Heart left ventricle (tissue), 13 donors: ENCODE measurements around the gene GPX7.

Experiments used
- CTCF ChIP-seq, 12 donors: fragments of 200-600 bp; sonication (generic) in 4 of 12; IDR thresholded peaks; one replicate each; pipeline versions ENCODE4 v1.5.0 to v1.8.0; 2018 to 2022; ENCODE audit warnings: antibody characterized with exemption in 12 of 12, mild to moderate bottlenecking in 5 of 12
- POLR2A ChIP-seq, 2 donors: fragments of 450-650 bp; IDR thresholded peaks; one replicate each; pipeline ENCODE4 v1.6.1; 2017; ENCODE audit warnings: antibody characterized with exemption in 2 of 2, mild to moderate bottlenecking in 2 of 2, moderate library complexity in 2 of 2
- donor health status: ischemic (EF 13 %, LVEDD 7.1; RV severe dilation, severe dysfunction).
- donor health status: DM: no; HTN: yes; CAD: no.
- donor health status: DM: no; HTN: no; CAD: no.
- donor health status: ischemic (EF 25% LVEDD 6.9; RV normal size, moderate dysfunction).
- donor health status: ischemic (EF 25% LVEDD 5.7; RV mildly dilated, moderate dysfunction).
- donor health status: ischemic (EF 35%, LVEDD 5.7; RV mildly dilated, moderate dysfunction).
- donor health status: nonischemic (EF 11% LVEDD 7.7; RV severe dilation, severe dysfunction).
- donor health status: DM: yes; HTN: yes; CAD: no.
- donor health status: PGD.
- donor health status: ischemic (EF 29% LVEDD 5.4; RV normal size, mild dysfunction).
- donor health status: nonischemic (EF 23%, LVEDD 6.1; RV moderate dilation, normal function).

GRCh38 chr1:52600533-52601179, 1.5 kb upstream of the GPX7 start:
- no peak for TF ChIP-seq POLR2A (IDR thresholded peaks at IDR 0.05)
- no peak for TF ChIP-seq CTCF (IDR thresholded peaks at IDR 0.05)
